KMS-11 (cell line): ENCODE data around the gene TMEM163.
"Not testable (repeated sequence)": the region's sequence is repeated elsewhere in the genome, so short reads cannot be mapped to it uniquely, and the experiment has no call there.

ENCODE experiments used
- H2AFZ ChIP-seq: fragments of 200-600 bp; sonication (generic); 2 replicates; pipeline ENCODE4 v1.6.1; 2016; ENCODE audit warnings: antibody characterized with exemption, mixed run types, low read depth
- H3K27ac ChIP-seq: fragments of 200-600 bp; sonication (generic); 2 replicates; pipeline ENCODE4 v1.6.1; 2016; ENCODE audit warnings: mild to moderate bottlenecking, mixed run types
- H3K27me3 ChIP-seq: fragments of 200-600 bp; sonication (generic); 2 replicates; pipeline ENCODE4 v1.6.1; 2017; ENCODE audit warnings: mild to moderate bottlenecking, low read depth, mixed run types, moderate library complexity; ENCODE audit not compliant: insufficient read depth
- H3K36me3 ChIP-seq: fragments of 200-600 bp; sonication (generic); 2 replicates; pipeline ENCODE4 v1.6.1; 2017; ENCODE audit warnings: mild to moderate bottlenecking, mixed run types; ENCODE audit not compliant: insufficient read depth
- H3K4me1 ChIP-seq: fragments of 200-600 bp; sonication (generic); 2 replicates; pipeline ENCODE4 v1.6.1; 2016; ENCODE audit warnings: mild to moderate bottlenecking, low read depth, mixed run types; ENCODE audit not compliant: poor library complexity, severe bottlenecking
- H3K4me2 ChIP-seq: fragments of 200-600 bp; sonication (generic); 2 replicates; pipeline ENCODE4 v1.7.0; 2016; ENCODE audit warnings: mild to moderate bottlenecking, mixed run types
- H3K4me3 ChIP-seq: fragments of 200-600 bp; sonication (generic); IDR thresholded peaks from 2 replicates; pipeline ENCODE4 v1.6.1; 2017; ENCODE audit warnings: low read depth, low read length, mixed read lengths; ENCODE audit not compliant: insufficient read depth
- H3K79me2 ChIP-seq: fragments of 200-600 bp; sonication (generic); 2 replicates; pipeline ENCODE4 v1.6.1; 2016; ENCODE audit warnings: low read depth, mixed run types; ENCODE audit not compliant: insufficient read depth
- H3K9ac ChIP-seq: fragments of 200-600 bp; sonication (generic); 2 replicates; pipeline ENCODE4 v1.6.1; 2016; ENCODE audit warnings: mild to moderate bottlenecking, mixed run types
- H4K20me1 ChIP-seq: fragments of 200-600 bp; sonication (generic); 2 replicates; pipeline ENCODE4 v1.6.1; 2016; ENCODE audit warnings: mild to moderate bottlenecking, mixed run types; ENCODE audit not compliant: insufficient read depth
- TF ChIP-seq, protein P1 (sequence below): fragments of 200-600 bp; sonication (generic); conservative IDR thresholded peaks from 2 replicates; pipeline ENCODE4 v1.6.1; 2017; ENCODE audit warnings: low read depth, mild to moderate bottlenecking, antibody characterized with exemption, low read length, moderate library complexity, mixed read lengths

Gene TMEM163

DNA sequence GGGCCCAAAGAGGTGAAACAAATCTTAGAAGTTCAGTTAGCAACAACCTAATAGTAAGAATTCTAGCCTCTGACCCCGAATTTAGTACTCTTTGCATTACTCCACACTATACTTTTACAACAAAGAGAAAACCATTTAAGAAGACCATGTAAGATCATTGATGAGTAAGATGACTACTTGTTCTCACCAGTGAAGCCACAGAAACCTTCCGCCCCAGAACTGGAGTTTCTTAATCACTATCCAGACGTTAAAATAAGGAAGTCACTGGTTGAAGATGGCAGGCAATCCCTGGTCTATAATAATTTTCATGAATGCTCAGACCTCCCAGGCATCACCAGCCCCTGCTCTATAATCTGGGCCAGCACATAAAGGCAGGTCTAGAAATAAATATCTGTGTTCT, 95.0 kb downstream of the TMEM163 start:
- H3K27ac ChIP-seq = no peak overlapping the region
- H2AFZ ChIP-seq = no peak overlapping the region
- H3K4me1 ChIP-seq = no peaks in the 10 kb centered on the region
- no peak overlapping the region for H3K4me2 ChIP-seq
- no peak overlapping the region for H3K4me3 ChIP-seq
- H3K27me3 ChIP-seq = no peaks in the 10 kb centered on the region
- TF ChIP-seq, protein P1, sequence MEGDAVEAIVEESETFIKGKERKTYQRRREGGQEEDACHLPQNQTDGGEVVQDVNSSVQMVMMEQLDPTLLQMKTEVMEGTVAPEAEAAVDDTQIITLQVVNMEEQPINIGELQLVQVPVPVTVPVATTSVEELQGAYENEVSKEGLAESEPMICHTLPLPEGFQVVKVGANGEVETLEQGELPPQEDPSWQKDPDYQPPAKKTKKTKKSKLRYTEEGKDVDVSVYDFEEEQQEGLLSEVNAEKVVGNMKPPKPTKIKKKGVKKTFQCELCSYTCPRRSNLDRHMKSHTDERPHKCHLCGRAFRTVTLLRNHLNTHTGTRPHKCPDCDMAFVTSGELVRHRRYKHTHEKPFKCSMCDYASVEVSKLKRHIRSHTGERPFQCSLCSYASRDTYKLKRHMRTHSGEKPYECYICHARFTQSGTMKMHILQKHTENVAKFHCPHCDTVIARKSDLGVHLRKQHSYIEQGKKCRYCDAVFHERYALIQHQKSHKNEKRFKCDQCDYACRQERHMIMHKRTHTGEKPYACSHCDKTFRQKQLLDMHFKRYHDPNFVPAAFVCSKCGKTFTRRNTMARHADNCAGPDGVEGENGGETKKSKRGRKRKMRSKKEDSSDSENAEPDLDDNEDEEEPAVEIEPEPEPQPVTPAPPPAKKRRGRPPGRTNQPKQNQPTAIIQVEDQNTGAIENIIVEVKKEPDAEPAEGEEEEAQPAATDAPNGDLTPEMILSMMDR = no peak
- H3K9ac ChIP-seq = no peak overlapping the region
- no peaks in the 10 kb centered on the region for H4K20me1 ChIP-seq
- no peaks in the 10 kb centered on the region for H3K36me3 ChIP-seq
- H3K79me2 ChIP-seq = no peaks in the 10 kb centered on the region

DNA sequence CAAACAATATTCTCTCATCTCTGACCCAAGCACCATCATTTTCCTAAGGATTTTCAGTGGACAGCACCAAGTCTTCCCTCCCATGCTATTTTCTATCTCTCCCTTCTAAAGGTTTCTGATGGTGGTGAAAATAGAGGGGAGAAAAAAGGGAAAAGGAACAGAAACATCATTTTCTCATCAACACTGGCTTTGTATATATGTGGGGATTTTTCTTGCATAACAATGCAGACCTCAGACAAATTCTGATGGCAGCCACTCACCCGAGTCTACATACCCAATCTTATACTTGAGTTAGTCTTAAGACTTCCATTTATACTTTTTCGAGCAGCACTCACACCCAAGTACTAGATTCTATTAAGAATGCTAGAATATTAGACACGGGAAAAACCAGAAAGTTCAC, 95.8 kb downstream of the TMEM163 start:
- Histone ChIP-seq H3K4me3 (no peak overlapping the region), H3K4me2 (no peak overlapping the region), H4K20me1 (no peaks in the 10 kb centered on the region), H3K27ac (no peak overlapping the region), H3K4me1 (no peaks in the 10 kb centered on the region), H3K36me3 (no peaks in the 10 kb centered on the region), H3K27me3 (no peaks in the 10 kb centered on the region), H3K79me2 (no peaks in the 10 kb centered on the region), H3K9ac (no peak overlapping the region), H2AFZ (no peak overlapping the region)
- TF ChIP-seq, protein P1 = no peak

DNA sequence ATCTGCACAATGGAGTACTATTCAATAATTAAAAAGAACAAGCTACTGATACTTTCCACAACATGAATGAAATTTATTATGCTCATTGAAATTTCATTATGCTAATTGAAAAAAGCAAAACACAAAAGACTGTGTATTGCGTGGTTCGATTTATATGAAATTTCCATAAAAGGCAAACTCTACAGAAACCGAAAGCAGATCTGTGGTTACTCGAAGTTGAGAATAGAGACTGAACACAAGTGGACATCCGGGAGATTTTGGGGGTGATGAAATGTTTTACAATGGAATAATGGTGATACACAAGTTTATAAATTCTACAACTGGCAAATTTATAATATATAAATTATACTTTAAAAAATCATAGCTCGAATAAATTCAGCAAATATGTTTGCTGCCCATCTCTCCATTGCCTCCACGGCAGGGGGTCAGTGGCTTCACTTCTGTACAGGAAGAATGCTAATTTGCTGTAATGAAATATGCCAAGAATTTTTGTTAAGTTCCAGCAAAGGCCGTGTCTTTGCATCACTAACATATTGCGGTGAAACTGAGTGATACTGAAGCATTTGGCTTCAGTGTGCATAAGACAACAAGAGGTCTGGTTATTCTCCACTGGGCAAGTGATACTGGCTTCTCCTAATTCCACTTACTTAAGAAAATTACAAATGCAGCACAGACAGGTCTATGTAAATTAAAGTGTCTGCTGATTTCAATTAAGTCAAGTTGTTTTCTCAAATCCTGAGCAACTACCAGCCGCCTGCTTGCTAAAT, 96.7 kb downstream of the TMEM163 start:
- Histone ChIP-seq H3K27ac (no peak overlapping the region), H2AFZ (no peak overlapping the region), H4K20me1 (no peaks in the 10 kb centered on the region), H3K27me3 (no peaks in the 10 kb centered on the region), H3K79me2 (no peaks in the 10 kb centered on the region), H3K36me3 (no peaks in the 10 kb centered on the region), H3K9ac (no peak overlapping the region), H3K4me3 (no peak overlapping the region), H3K4me1 (no peaks in the 10 kb centered on the region), H3K4me2 (no peak overlapping the region)
- TF ChIP-seq, protein P1 = no peak

DNA sequence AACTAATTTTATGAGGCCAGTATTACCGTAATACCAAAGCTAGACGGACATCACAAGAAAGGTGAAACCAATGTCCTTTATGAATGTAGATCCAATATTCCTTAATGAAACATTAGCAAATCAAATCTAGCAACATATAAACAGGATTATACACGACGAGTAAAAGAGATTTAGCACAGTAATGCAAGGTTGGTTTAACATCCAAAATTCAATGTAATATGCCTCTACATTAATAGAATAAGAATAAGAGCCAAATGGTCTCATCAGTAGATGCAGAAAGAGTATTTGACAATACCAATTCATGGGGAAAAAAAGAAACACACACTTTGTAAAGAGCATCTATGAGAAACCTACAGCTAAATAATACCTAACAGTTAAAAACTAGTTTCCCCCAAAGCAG, 99.5 kb downstream of the TMEM163 start:
- H3K27ac ChIP-seq = no peak overlapping the region
- no peaks in the 10 kb centered on the region for H3K27me3 ChIP-seq
- no peak overlapping the region for H2AFZ ChIP-seq
- no peaks in the 10 kb centered on the region for H3K79me2 ChIP-seq
- H3K9ac ChIP-seq = no peak overlapping the region
- H3K4me1 ChIP-seq = no peaks in the 10 kb centered on the region
- no peaks in the 10 kb centered on the region for H3K36me3 ChIP-seq
- H3K4me2 ChIP-seq = no peak overlapping the region
- TF ChIP-seq, protein P1 = no peak
- no peaks in the 10 kb centered on the region for H4K20me1 ChIP-seq
- H3K4me3 ChIP-seq = no peak overlapping the region

DNA sequence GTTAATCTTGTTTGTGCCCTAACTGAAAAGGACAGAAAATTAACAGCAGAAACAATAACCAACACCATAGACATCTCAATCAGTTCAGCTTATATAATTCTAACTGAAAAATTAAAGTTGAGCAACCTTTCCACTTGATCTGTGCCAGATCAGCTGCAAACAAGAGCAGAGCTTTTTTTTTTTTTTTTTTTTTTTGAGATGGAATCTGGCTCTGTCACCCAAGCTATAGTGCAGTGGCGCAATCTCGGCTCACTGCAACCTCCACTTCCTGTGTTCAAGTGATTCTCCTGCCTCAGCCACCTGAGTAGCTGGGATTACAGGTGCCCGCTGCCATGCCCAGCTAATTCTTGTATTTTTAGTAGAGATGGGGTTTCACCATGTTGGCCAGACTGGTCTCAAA, 103.3 kb downstream of the TMEM163 start:
- not testable (repeated sequence) for H3K4me3 ChIP-seq, H3K27me3 ChIP-seq, H3K27ac ChIP-seq, H4K20me1 ChIP-seq, H3K79me2 ChIP-seq, H2AFZ ChIP-seq, H3K4me1 ChIP-seq, H3K4me2 ChIP-seq, H3K36me3 ChIP-seq, H3K9ac ChIP-seq
